HUES6 (cell line): ENCODE measurements around the gene SLF2.

Experiments used
- H3K27ac ChIP-seq: 2 replicates; pipeline ENCODE4 v1.7.0; 2013; ENCODE audit warnings: low read depth, mild to moderate bottlenecking, low read length, inconsistent platforms
- H3K27me3 ChIP-seq: 2 replicates; pipeline ENCODE4 v1.6.1; 2013; ENCODE audit warnings: low read length; ENCODE audit not compliant: control insufficient read depth, insufficient read depth
- H3K36me3 ChIP-seq: 2 replicates; pipeline ENCODE4 v1.6.1; 2013; ENCODE audit warnings: low read length; ENCODE audit not compliant: control insufficient read depth, insufficient read depth
- H3K4me1 ChIP-seq: 2 replicates; pipeline ENCODE4 v1.6.1; 2013; ENCODE audit warnings: low read length; ENCODE audit not compliant: control insufficient read depth, insufficient read depth
- H3K4me3 ChIP-seq: 2 replicates; pipeline ENCODE4 v1.5.1; 2013; ENCODE audit warnings: low read depth, low read length
- H3K9ac ChIP-seq: one replicate; pipeline ENCODE4 v1.6.1; 2013; ENCODE audit warnings: mild to moderate bottlenecking, low read length
- H3K9me3 ChIP-seq: 2 replicates; pipeline ENCODE4 v1.6.1; 2013; ENCODE audit warnings: low read depth, low read length; ENCODE audit not compliant: control insufficient read depth, insufficient read depth

SLF2 gene

DNA sequence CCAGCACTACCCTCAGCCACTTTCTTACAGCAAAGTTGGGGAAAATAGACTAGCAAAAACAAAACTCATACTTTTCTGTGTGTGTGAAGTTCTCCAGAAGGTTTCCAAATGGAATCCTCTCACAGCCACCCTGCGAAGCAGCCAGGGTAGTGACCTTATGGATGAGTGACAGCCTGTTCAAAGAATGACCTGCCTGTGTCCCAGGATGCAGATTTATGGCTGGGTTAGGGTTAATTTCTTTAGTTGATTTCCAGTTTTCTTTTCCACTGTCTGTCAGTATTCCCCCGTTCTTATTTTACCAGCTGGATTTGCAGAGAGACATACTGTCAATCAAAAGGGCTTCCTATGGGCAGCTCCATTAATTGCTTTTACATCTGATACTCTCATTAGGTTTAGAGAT lies 54.1 kb downstream of the SLF2 start:
- H3K4me3 ChIP-seq = no peak overlapping the region
- peaks cover 17% of the 10 kb centered on the region for H3K36me3 ChIP-seq
- no peaks in the 10 kb centered on the region for H3K9me3 ChIP-seq
- H3K4me1 ChIP-seq = peaks cover 20% of the 10 kb centered on the region
- no peak overlapping the region for H3K9ac ChIP-seq
- no peak overlapping the region for H3K27ac ChIP-seq
- peaks cover 5% of the 10 kb centered on the region; the same call in 1 of the 2 replicates for H3K27me3 ChIP-seq

- Histone ChIP-seq H3K27ac (no peak overlapping the region), H3K9ac (no peak overlapping the region), H3K9me3 (no peaks in the 10 kb centered on the region), H3K4me1 (peaks cover 24% of the 10 kb centered on the region), H3K36me3 (peaks cover 13% of the 10 kb centered on the region), H3K4me3 (no peak overlapping the region), H3K27me3 (peaks cover 5% of the 10 kb centered on the region; the same call in 1 of the 2 replicates)
Measured at GRCh38 chr10:100967332-100967731, 54.6 kb downstream of the SLF2 start.

GRCh38 chr10:100968062-100968736 lies 55.4 kb downstream of the SLF2 start:
- H3K27ac ChIP-seq = no peak overlapping the region
- H3K9me3 ChIP-seq = no peaks in the 10 kb centered on the region
- H3K27me3 ChIP-seq = peaks cover 5% of the 10 kb centered on the region; the same call in 1 of the 2 replicates
- H3K9ac ChIP-seq = no peak overlapping the region
- peaks cover 5% of the 10 kb centered on the region; the same call in 1 of the 2 replicates for H3K36me3 ChIP-seq
- peak overlapping the region; percentile 71 for H3K4me3 ChIP-seq
- peaks cover 26% of the 10 kb centered on the region for H3K4me1 ChIP-seq

DNA sequence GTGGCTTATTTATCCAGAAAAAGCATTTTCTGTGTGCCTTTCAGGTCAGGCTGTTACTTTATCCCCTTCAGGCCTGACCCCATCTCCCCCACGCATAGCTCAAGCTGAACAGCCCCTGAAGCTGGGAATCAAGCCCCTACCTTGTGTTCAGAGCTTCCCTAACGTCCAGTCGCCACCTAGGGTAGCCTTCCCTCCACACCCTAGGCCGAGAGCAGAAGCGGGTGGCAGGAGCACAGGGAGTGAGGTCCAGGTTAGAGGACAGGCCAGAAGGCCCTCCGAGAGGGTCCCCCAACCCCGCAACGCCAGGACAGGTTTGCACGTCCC lies 56.1 kb downstream of the SLF2 start:
- H3K27ac ChIP-seq = no peak overlapping the region

DNA sequence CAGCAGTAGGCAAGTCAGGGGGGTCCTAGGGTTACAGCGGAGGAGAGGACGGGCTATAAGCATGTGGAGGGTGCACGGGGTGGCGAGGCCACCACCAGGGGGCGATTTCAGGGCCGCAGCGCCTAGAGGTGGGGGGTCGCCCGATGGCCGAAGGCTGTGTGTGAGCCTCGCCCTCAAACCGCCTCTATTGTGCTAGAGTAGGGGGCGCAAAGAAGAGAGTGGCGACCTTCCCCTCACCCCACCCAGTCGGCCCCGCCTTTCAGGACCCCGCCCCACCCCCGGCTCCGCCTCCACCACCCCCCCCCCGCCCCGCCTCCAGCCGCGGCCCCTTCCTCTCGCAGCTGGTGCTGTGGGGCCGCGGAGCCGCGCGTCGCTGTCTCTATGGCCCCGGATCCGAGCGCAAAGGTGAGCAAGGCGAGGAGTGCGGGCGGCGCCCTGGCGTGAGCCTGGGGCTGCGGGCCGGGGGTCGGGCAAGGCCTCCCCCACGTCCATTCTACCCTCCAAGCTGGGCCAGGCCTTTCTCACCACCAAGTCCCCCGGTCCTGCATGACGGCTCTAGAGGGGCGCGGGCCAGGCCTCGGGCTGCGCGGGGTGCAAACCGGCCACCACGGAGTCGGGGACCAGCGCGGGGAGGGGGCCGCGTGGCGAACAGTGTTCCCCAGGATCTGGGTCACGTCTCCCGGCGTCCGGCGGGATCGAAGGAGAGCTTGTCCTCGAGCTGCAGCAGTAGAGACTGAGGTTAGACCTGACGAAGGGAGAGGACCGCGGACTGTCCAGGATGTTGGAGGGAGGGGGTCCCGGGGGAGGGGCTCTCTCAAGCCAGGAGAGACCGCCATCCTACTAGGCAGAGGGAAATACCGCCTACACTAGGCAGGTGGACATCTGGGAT lies 56.7 kb downstream of the SLF2 start, which contains the start of gene SEMA4G:
Gene SEMA4G, plus strand, starts transcription at position 318 of the 889 bp plus-strand sequence. CDS start 3,409 bp downstream, outside the sequence.
- no peak within 1 kb of the TSS for H3K27ac ChIP-seq
- H3K4me3 ChIP-seq = peak within 1 kb of the TSS; percentile 71
- H3K9me3 ChIP-seq = no peaks in the 10 kb centered on the region
- H3K9ac ChIP-seq = peak within 1 kb of the TSS; percentile 56
- H3K27me3 ChIP-seq = peaks cover 5% of the 10 kb centered on the region; the same call in 1 of the 2 replicates
- H3K4me1 ChIP-seq = peaks cover 26% of the 10 kb centered on the region
- 0 out of 2 replicates have a peak, but pooled peaks cover 5% of the 10 kb centered on the region for H3K36me3 ChIP-seq

More for the DNA sequence above, 56.1 kb downstream of the SLF2 start:
- no peaks in the 10 kb centered on the region for H3K9me3 ChIP-seq
- H3K4me3 ChIP-seq = peak overlapping the region; percentile 71
- H3K36me3 ChIP-seq = 0 out of 2 replicates have a peak, but pooled peaks cover 5% of the 10 kb centered on the region
- H3K9ac ChIP-seq = peak overlapping the region; percentile 56
- H3K27me3 ChIP-seq = peaks cover 5% of the 10 kb centered on the region; the same call in 1 of the 2 replicates
- peaks cover 26% of the 10 kb centered on the region for H3K4me1 ChIP-seq

GRCh38 chr10:100970076-100970913 lies 57.5 kb downstream of the SLF2 start:
- peak overlapping the region; percentile 71 for H3K4me3 ChIP-seq
- no peak overlapping the region for H3K27ac ChIP-seq
- H3K9ac ChIP-seq = no peak overlapping the region

GRCh38 chr10:100970914-100971811 lies 58.4 kb downstream of the SLF2 start:
- no peak overlapping the region for H3K9ac ChIP-seq
- peaks cover 26% of the 10 kb centered on the region for H3K4me1 ChIP-seq
- no peaks in the 10 kb centered on the region for H3K9me3 ChIP-seq
- peaks cover 5% of the 10 kb centered on the region; the same call in 1 of the 2 replicates for H3K27me3 ChIP-seq
- H3K36me3 ChIP-seq = no peaks in the 10 kb centered on the region; the same call in 1 of the 2 replicates
- no peak overlapping the region for H3K4me3 ChIP-seq
- H3K27ac ChIP-seq = no peak overlapping the region

More at GRCh38 chr10:100970076-100970913, 57.5 kb downstream of the SLF2 start:
- peaks cover 26% of the 10 kb centered on the region for H3K4me1 ChIP-seq
- no peaks in the 10 kb centered on the region for H3K9me3 ChIP-seq
- H3K36me3 ChIP-seq = 0 out of 2 replicates have a peak, but pooled peaks cover 5% of the 10 kb centered on the region
- H3K27me3 ChIP-seq = peaks cover 5% of the 10 kb centered on the region; the same call in 1 of the 2 replicates

DNA sequence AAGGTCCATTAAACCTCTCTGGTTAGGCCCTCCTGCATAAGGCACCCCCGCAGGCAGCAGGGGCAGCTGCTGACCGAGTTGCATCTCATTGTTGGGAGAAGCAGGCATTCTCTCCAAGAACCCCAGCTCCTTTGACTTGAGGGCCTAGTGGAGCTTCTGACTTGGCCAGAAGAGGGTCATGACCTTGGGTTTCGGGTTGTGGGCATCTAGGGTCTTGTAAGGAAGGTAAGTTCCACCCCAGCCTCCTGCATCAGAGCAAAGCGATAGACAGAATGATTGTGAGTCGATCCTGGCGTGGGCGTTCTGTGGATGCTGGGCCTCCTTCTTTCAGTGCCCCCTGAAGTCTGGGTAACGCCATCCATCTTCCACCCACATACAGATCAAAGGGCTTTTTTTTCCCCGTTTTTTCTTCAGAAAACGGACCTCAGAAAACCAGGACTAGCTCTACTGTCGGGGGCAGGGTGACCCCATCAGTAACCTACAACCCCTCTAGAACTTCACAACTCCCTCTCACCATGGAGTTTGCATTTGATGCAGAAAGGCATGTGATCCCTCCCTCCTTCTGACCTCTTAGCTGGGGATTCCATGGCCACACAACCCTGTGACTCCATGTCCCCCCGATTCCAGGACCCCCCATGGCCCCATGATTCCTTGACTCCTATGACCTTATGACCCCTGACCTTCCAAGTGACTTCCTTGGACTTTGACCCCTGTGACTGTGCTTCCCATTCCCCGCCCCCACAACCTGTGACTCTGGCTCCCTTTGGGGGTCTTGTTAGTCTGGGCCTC lies 59.5 kb downstream of the SLF2 start:
- no peak overlapping the region for H3K27ac ChIP-seq
- H3K27me3 ChIP-seq = peaks cover 5% of the 10 kb centered on the region; the same call in 1 of the 2 replicates
- peaks cover 26% of the 10 kb centered on the region for H3K4me1 ChIP-seq
- H3K4me3 ChIP-seq = no peak overlapping the region
- no peak overlapping the region for H3K9ac ChIP-seq
- no peaks in the 10 kb centered on the region; the same call in 1 of the 2 replicates for H3K36me3 ChIP-seq
- H3K9me3 ChIP-seq = no peaks in the 10 kb centered on the region

DNA sequence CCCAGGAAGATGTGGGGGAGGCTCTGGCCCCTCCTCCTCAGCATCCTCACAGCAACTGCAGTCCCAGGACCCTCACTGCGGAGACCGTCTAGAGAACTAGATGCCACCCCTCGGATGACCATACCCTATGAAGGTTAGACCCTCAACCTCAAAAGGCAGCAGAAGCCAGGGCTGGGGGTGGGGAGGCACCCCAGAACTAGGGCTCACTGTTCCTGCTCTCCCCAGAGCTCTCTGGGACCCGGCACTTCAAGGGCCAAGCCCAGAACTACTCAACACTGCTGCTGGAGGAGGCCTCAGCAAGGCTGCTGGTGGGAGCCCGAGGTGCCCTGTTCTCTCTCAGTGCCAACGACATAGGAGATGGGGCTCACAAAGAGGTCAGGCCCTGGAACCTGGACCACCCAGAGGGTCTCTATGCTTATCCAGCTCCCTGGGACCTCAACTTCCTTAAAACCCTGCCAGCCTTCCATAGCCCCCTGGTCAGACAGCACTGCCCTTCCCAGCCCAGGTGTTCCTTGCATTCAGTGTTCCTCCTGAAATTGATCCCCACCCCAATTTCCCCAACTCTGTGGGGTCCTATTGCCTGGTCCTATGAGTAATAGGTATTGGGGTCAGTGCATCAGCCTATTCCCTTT lies 60.3 kb downstream of the SLF2 start:
- Histone ChIP-seq H3K4me3 (no peak overlapping the region), H3K9me3 (no peaks in the 10 kb centered on the region), H3K27ac (no peak overlapping the region), H3K4me1 (peaks cover 26% of the 10 kb centered on the region), H3K9ac (no peak overlapping the region), H3K27me3 (peaks cover 5% of the 10 kb centered on the region; the same call in 1 of the 2 replicates), H3K36me3 (peaks cover under 1% of the 10 kb centered on the region; the same call in 1 of the 2 replicates)
